Measurements from ENCODE around the gene STXBP5.

DNA sequence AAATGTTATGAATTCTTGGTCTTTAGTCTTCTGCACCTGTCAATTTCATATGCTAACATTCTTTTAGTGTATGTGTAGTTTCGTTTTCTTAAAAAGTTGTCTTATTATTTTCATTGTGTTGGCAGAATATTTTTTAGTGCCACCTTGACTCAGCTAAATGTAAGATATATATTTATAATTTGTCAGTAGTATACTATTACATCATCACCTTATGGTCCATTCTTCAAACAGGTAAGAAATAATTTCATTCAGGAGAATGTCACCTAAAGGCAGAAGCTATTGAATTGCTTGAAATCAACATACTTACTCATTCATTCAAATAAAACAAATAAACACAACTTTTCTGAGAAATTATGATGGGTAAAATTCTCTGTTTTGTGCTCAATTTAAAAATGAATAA is 3.5 kb upstream of the STXBP5 start:
- TF ChIP-seq ZSCAN20 (CRISPR knock-in tag; IDR thresholded peaks at IDR 0.05): no peak
- no peak for TF ChIP-seq RCOR1 (IDR thresholded peaks at IDR 0.05; ENCODE audit: low read depth, low read length)
- TF ChIP-seq, protein P1, sequence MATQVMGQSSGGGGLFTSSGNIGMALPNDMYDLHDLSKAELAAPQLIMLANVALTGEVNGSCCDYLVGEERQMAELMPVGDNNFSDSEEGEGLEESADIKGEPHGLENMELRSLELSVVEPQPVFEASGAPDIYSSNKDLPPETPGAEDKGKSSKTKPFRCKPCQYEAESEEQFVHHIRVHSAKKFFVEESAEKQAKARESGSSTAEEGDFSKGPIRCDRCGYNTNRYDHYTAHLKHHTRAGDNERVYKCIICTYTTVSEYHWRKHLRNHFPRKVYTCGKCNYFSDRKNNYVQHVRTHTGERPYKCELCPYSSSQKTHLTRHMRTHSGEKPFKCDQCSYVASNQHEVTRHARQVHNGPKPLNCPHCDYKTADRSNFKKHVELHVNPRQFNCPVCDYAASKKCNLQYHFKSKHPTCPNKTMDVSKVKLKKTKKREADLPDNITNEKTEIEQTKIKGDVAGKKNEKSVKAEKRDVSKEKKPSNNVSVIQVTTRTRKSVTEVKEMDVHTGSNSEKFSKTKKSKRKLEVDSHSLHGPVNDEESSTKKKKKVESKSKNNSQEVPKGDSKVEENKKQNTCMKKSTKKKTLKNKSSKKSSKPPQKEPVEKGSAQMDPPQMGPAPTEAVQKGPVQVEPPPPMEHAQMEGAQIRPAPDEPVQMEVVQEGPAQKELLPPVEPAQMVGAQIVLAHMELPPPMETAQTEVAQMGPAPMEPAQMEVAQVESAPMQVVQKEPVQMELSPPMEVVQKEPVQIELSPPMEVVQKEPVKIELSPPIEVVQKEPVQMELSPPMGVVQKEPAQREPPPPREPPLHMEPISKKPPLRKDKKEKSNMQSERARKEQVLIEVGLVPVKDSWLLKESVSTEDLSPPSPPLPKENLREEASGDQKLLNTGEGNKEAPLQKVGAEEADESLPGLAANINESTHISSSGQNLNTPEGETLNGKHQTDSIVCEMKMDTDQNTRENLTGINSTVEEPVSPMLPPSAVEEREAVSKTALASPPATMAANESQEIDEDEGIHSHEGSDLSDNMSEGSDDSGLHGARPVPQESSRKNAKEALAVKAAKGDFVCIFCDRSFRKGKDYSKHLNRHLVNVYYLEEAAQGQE (IDR thresholded peaks at IDR 0.05): no peak
- no peak for TF ChIP-seq CTCF (IDR thresholded peaks at IDR 0.05)
- no peak for TF ChIP-seq ESRRA (IDR thresholded peaks at IDR 0.05; ENCODE audit: borderline replicate concordance, low read length)
- no peak for TF ChIP-seq MYC (IDR thresholded peaks at IDR 0.05; ENCODE audit: borderline replicate concordance, low read length)
- no peak for TF ChIP-seq MAX (IDR thresholded peaks at IDR 0.05)
- no peak for TF ChIP-seq HOXA7 (CRISPR knock-in tag; IDR thresholded peaks at IDR 0.05)
- TF ChIP-seq POLR2A (IDR thresholded peaks at IDR 0.05; ENCODE audit: low read length): no peak
- TF ChIP-seq SMC3 (IDR thresholded peaks at IDR 0.05): no peak
- TF ChIP-seq RAD21 (conservative IDR thresholded peaks at IDR 0.05 in 1 of 2, IDR thresholded peaks at IDR 0.05 in 1 of 2): no peak
- TF ChIP-seq, protein P2, sequence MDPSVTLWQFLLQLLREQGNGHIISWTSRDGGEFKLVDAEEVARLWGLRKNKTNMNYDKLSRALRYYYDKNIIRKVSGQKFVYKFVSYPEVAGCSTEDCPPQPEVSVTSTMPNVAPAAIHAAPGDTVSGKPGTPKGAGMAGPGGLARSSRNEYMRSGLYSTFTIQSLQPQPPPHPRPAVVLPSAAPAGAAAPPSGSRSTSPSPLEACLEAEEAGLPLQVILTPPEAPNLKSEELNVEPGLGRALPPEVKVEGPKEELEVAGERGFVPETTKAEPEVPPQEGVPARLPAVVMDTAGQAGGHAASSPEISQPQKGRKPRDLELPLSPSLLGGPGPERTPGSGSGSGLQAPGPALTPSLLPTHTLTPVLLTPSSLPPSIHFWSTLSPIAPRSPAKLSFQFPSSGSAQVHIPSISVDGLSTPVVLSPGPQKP (IDR thresholded peaks at IDR 0.05; ENCODE audit: low read depth, low read length): no peak
- no peak for TF ChIP-seq JUNB (IDR thresholded peaks at IDR 0.05)

Measured in A549 (cell line).